Panc1 (cell line): ENCODE results near the gene STRADB.

Experiments used
- CTCF ChIP-seq: fragments of 450-650 bp; IDR thresholded peaks from 2 replicates; pipeline ENCODE4 v1.5.1; 2017; ENCODE audit warnings: mild to moderate bottlenecking
- SIN3A ChIP-seq: IDR thresholded peaks from 2 replicates; pipeline ENCODE4 v1.6.1; 2012; ENCODE audit warnings: low read depth, mild to moderate bottlenecking, low read length, moderate library complexity, borderline replicate concordance; ENCODE audit not compliant: insufficient read depth

- TF ChIP-seq CTCF (no peak), SIN3A (no peak)
Observed at GRCh38 chr2:201430839-201431238, 20.7 kb upstream of the STRADB start.
